HepG2 (cell line): ENCODE results near the gene LILRB5. TPM values are rescaled to one million over a fixed set of nuclear protein-coding genes. Genes with fewer than 3 reads are reported as not detected.

Source experiments
- ATAC-seq: fragments of 200-7000 bp; cut with Tn5 transposase; 3 replicates; pipeline ENCODE4 v1.9.1; 2020; ENCODE audit warnings: mild to moderate bottlenecking, moderate library complexity
- Bru-seq: library from RNA; stranded (reverse); fragments of 400-500 nt; gene quantifications from one replicate; lab custom pipeline; 2021; lab: Mats Ljungman, UMichigan
- BruChase-seq, 2 experiments: library from RNA; stranded (reverse); fragments of 400-500 nt; gene quantifications; one replicate each; lab custom pipeline; 2021; lab: Mats Ljungman, UMichigan
- BruUV-seq: library from RNA; stranded (reverse); fragments of 400-500 nt; replicated peaks from 2 replicates; lab custom pipeline; 2021; lab: Mats Ljungman, UMichigan
- CTCF ChIA-PET: fragments of 300-600 bp; formaldehyde crosslinking; extraction: SDS; loops from one replicate; lab custom pipeline; 2021; ENCODE audit warnings: low total read pairs, inconsistent platforms, low intra/inter-chr PET ratio; lab: Yijun Ruan, JAX
- POLR2A ChIA-PET: fragments of 350-600 bp; sonication (Branson Sonifier 250); formaldehyde crosslinking; loops from one replicate; lab custom pipeline; 2020; ENCODE audit warnings: antibody characterized with exemption, inconsistent platforms; lab: Yijun Ruan, JAX
- DNase-seq: peaks from one replicate; pipeline ENCODE4 v3.0.0-alpha.2; 2015; ENCODE audit warnings: low spot score
- FAIRE-seq: peaks from 3 replicates; lab custom pipeline; 2011; peaks lifted over from hg19 to GRCh38; lab: Jason Lieb, UNC
- H2AFZ ChIP-seq: one replicate; pipeline ENCODE4 v1.6.1; 2011; ENCODE audit warnings: low read length, inconsistent platforms
- H3K27ac ChIP-seq: fragments of 300-600 bp; 3 replicates; pipeline ENCODE4 v1.8.0; 2011; ENCODE audit warnings: mixed run types, mild to moderate bottlenecking, mixed read lengths, low read length, inconsistent platforms; ENCODE audit not compliant: insufficient read depth; ENCODE audit errors: extremely low read length
- H3K27me3 ChIP-seq, 2 experiments: fragments of 200-600 bp in 1 of 2; 2 replicates in 1 of 2; 3 replicates in 1 of 2; pipeline versions ENCODE4 v1.6.0 to v1.8.0; 2011; ENCODE audit warnings: low read length in 2 of 2, mild to moderate bottlenecking in 2 of 2, moderate library complexity in 2 of 2, inconsistent platforms in 1 of 2; ENCODE audit not compliant: insufficient read depth in 2 of 2, control insufficient read depth in 1 of 2
- H3K36me3 ChIP-seq, 2 experiments: fragments of 200-600 bp in 1 of 2; replicated peaks in 1 of 2; 2 replicates in 1 of 2; 3 replicates in 1 of 2; pipeline versions ENCODE4 v1.5.1 to v1.8.0; 2011; ENCODE audit warnings: low read length in 2 of 2, inconsistent platforms in 1 of 2; ENCODE audit not compliant: insufficient read depth in 2 of 2, control insufficient read depth in 1 of 2
- H3K4me1 ChIP-seq: 2 replicates; pipeline ENCODE4 v1.5.1; 2012; ENCODE audit warnings: low read length, inconsistent platforms; ENCODE audit not compliant: insufficient read depth
- H3K4me2 ChIP-seq: 2 replicates; pipeline ENCODE4 v1.6.0; 2011; ENCODE audit warnings: low read depth, low read length, inconsistent platforms
- H3K4me3 ChIP-seq, 3 experiments: fragments of 200-600 bp in 1 of 3; sonication (generic), shearing (Covaris generic) in 1 of 3; replicated peaks in 1 of 3; 2 replicates each; pipeline ENCODE4 v1.5.1; 2011 to 2016; ENCODE audit warnings: low read length in 3 of 3, inconsistent platforms in 2 of 3, low read depth in 2 of 3, mild to moderate bottlenecking in 2 of 3, control low read depth in 1 of 3, mixed read lengths in 1 of 3; ENCODE audit not compliant: insufficient read depth in 1 of 3
- H3K79me2 ChIP-seq: one replicate; pipeline ENCODE4 v1.6.1; 2011; ENCODE audit warnings: low read length, inconsistent platforms; ENCODE audit not compliant: insufficient read depth
- H3K9ac ChIP-seq: 2 replicates; pipeline ENCODE4 v1.6.0; 2011; ENCODE audit warnings: mild to moderate bottlenecking, low read depth, low read length, inconsistent platforms; ENCODE audit not compliant: insufficient read depth
- H3K9me3 ChIP-seq: 2 replicates; pipeline ENCODE4 v1.5.1; 2012; ENCODE audit warnings: mild to moderate bottlenecking, low read length
- H4K20me1 ChIP-seq: 2 replicates; pipeline ENCODE4 v1.6.0; 2011; ENCODE audit warnings: inconsistent platforms, mild to moderate bottlenecking, low read length, moderate library complexity; ENCODE audit not compliant: insufficient read depth
- AHR ChIP-seq: IDR thresholded peaks from 2 replicates; pipeline ENCODE4 v1.6.1; 2018; ENCODE audit warnings: missing genetic modification reagents, missing compliant biosample characterization
- ATF6 ChIP-seq: sonication (generic); formaldehyde crosslinking; conservative IDR thresholded peaks from 2 replicates; pipeline ENCODE4 v1.4.0; 2020; ENCODE audit warnings: missing genetic modification reagents
- PHB2 ChIP-seq: fragments of 450-650 bp; IDR thresholded peaks from 2 replicates; pipeline ENCODE4 v1.6.1; 2018; ENCODE audit not compliant: partially characterized antibody
- RERE ChIP-seq: IDR thresholded peaks from 2 replicates; pipeline ENCODE4 v1.6.1; 2016; ENCODE audit warnings: low read depth, missing genetic modification reagents, missing compliant biosample characterization
- SOX6 ChIP-seq, 2 experiments: fragments of 450-650 bp in 1 of 2; sonication (generic) in 1 of 2; formaldehyde crosslinking in 1 of 2; IDR thresholded peaks; 2 replicates each; pipeline versions ENCODE4 v1.4.0 to v1.6.1; 2017 to 2020; ENCODE audit warnings: antibody characterized with exemption in 1 of 2, mild to moderate bottlenecking in 1 of 2, missing genetic modification reagents in 1 of 2
- ZBTB33 ChIP-seq: sonication (generic); formaldehyde crosslinking; IDR thresholded peaks from 2 replicates; pipeline ENCODE4 v1.4.0; 2020; ENCODE audit warnings: missing genetic modification reagents
- ZNF101 ChIP-seq: sonication (generic); formaldehyde crosslinking; IDR thresholded peaks from 2 replicates; pipeline ENCODE4 v1.4.0; 2020; ENCODE audit warnings: mild to moderate bottlenecking, low read depth, missing genetic modification reagents, borderline replicate concordance
- ZNF264 ChIP-seq: sonication (generic); formaldehyde crosslinking; IDR thresholded peaks from 2 replicates; pipeline ENCODE4 v1.4.0; 2020; ENCODE audit warnings: missing genetic modification reagents
- ZNF564 ChIP-seq: sonication (generic); formaldehyde crosslinking; IDR thresholded peaks from 2 replicates; pipeline ENCODE4 v1.8.1; 2023; ENCODE audit warnings: mild to moderate bottlenecking, missing genetic modification reagents
- ZNF850 ChIP-seq: sonication (generic); formaldehyde crosslinking; conservative IDR thresholded peaks from 2 replicates; pipeline ENCODE4 v1.9.0; 2021; ENCODE audit warnings: mild to moderate bottlenecking, missing genetic modification reagents
- ZNF879 ChIP-seq: sonication (generic); formaldehyde crosslinking; IDR thresholded peaks from 2 replicates; pipeline ENCODE4 v1.8.1; 2023; ENCODE audit warnings: missing genetic modification reagents
- WGBS: methylation state at CpG from one replicate; pipeline ENCODE4 v1.1.6; 2017; ENCODE audit warnings: low lambda C conversion rate; 5-methylcytosine and 5-hydroxymethylcytosine counted together
- in situ Hi-C: cut with HindIII; loops from 2 replicates; pipeline ENCODE4 v1.10.0; 2017; ENCODE audit warnings: low pct_unique_long_range_greater_than_20kb; ENCODE audit not compliant: extremely low pct_ligation_motif_present
- intact Hi-C: fragments of 100-400 bp; cut with micrococcal nuclease; formaldehyde crosslinking; loops from one replicate; pipeline ENCODE4 v1.10.0; 2022; ENCODE audit not compliant: unreplicated experiment
- long read RNA-seq, 2 experiments: library from RNA in 1 of 2; library from polyadenylated mRNA in 1 of 2; stranded (forward) in 1 of 2; unstranded in 1 of 2; transcript quantifications; one replicate each; pipeline ENCODE4 v2.0.0, GENCODE V29; 2019 to 2022
- polyA minus RNA-seq, 3 experiments: library from RNA; depleted of rRNA, polyadenylated mRNA; stranded (reverse); fragments of >200 nt; gene quantifications; 2 replicates each; pipeline ENCODE4 v1.2.3, GENCODE V29; 2011; ENCODE audit warnings: low replicate concordance in 1 of 3
- polyA plus RNA-seq, 8 experiments: library from polyadenylated mRNA; depleted of rRNA in 3 of 8; stranded (reverse) in 7 of 8; unstranded in 1 of 8; fragments of >200 nt; fragmentation: Illumina TruSeq in 4 of 8; extraction: Trizol in 4 of 8; gene quantifications; 2 replicates each; pipeline versions ENCODE4 v1.2.1 to v1.2.3, GENCODE V29; 2011 to 2016; ENCODE audit warnings: low read depth in 4 of 8, missing spikeins in 1 of 8, mixed read lengths in 1 of 8; ENCODE audit not compliant: insufficient read depth in 1 of 8
- total RNA-seq, 5 experiments: library from RNA; depleted of rRNA; stranded (reverse); fragments of >200 nt; fragmentation: Illumina TruSeq; extraction: Trizol; gene quantifications; 2 replicates each; pipeline ENCODE4 v1.2.3, GENCODE V29; 2016; ENCODE audit warnings: low read depth in 1 of 5

Gene LILRB5
- total RNA-seq (2016; rRNA removed; fragmentation: Illumina TruSeq; extraction: Trizol) (not detected in 2 replicates), polyA plus RNA-seq (2011; rRNA removed) (not detected in 2 replicates), polyA minus RNA-seq (2011; rRNA and poly(A)+ RNA removed; ENCODE audit: low replicate concordance) (not detected in 2 replicates), Bru-seq, nascent RNA (not detected), BruChase-seq, experiment 1, labeled RNA remaining after a 6-hour chase (not detected), BruChase-seq, experiment 2, labeled RNA remaining after a 2-hour chase (not detected)
- not detected in 2 replicates for total RNA-seq (2016; cell fraction: cytosol; rRNA removed; fragmentation: Illumina TruSeq; extraction: Trizol; ENCODE audit: low read depth)
- not detected in 2 replicates for total RNA-seq (2016; cell fraction: insoluble cytoplasmic fraction; rRNA removed; fragmentation: Illumina TruSeq; extraction: Trizol)
- total RNA-seq (2016; cell fraction: membrane; rRNA removed; fragmentation: Illumina TruSeq; extraction: Trizol): not detected in 2 replicates
- not detected in 2 replicates for total RNA-seq (2016; cell fraction: nucleus; rRNA removed; fragmentation: Illumina TruSeq; extraction: Trizol)
- not detected in 2 replicates for polyA plus RNA-seq (2011; cell fraction: cytosol; rRNA removed)
- not detected in 2 replicates for polyA plus RNA-seq (2011; cell fraction: nucleus; rRNA removed)
- polyA plus RNA-seq (2012): not detected in 2 replicates
- polyA plus RNA-seq (2016; cell fraction: cytosol; fragmentation: Illumina TruSeq; extraction: Trizol; ENCODE audit: low read depth): not detected in 2 replicates
- not detected in 2 replicates for polyA plus RNA-seq (2016; cell fraction: insoluble cytoplasmic fraction; fragmentation: Illumina TruSeq; extraction: Trizol; ENCODE audit: low read depth)
- polyA plus RNA-seq (2016; cell fraction: membrane; fragmentation: Illumina TruSeq; extraction: Trizol; ENCODE audit: low read depth): not detected in 2 replicates
- not detected in 2 replicates for polyA plus RNA-seq (2016; cell fraction: nucleus; fragmentation: Illumina TruSeq; extraction: Trizol; ENCODE audit: insufficient read depth, low read depth)
- polyA minus RNA-seq (2011; cell fraction: cytosol; rRNA and poly(A)+ RNA removed): not detected in 2 replicates
- polyA minus RNA-seq (2011; cell fraction: nucleus; rRNA and poly(A)+ RNA removed): not detected in 2 replicates
- long read RNA-seq, experiment 1: 0 reads
- long read RNA-seq, experiment 2: 0 reads

GRCh38 chr19:54257116-54257480 lies at the start of gene LILRB5:
Gene LILRB5, minus strand, starts transcription at chr19:54257273. Its CDS starts 80 bp downstream, at chr19:54257193.
- H3K79me2 ChIP-seq: no peaks in the 10 kb centered on the region
- CTCF ChIA-PET: no interaction called here
- ATAC-seq: no peak
- no peaks in the 10 kb centered on the region for H3K9me3 ChIP-seq
- H3K36me3 ChIP-seq: no peaks in the 10 kb centered on the region
- H4K20me1 ChIP-seq: no peaks in the 10 kb centered on the region
- intact Hi-C loops (no loop called here), in situ Hi-C loops (no loop called here)
- H3K4me2 ChIP-seq: no peak within 1 kb of the TSS
- no peak within 1 kb of the TSS for H3K9ac ChIP-seq
- POLR2A ChIA-PET: interaction anchor here (1.0 kb wide), 1 partner anchor 56 kb away, joined by 3 read pairs; the partner anchor contains the start of gene RPS9
- BruUV-seq: no TSS peak
- H3K4me1 ChIP-seq: no peaks in the 10 kb centered on the region
- H3K27ac ChIP-seq: no peak within 1 kb of the TSS
- peaks cover 9 to 69% of the 10 kb centered on the region in 2 experiments; a peak in 4 of 5 replicates for H3K27me3 ChIP-seq
- H3K4me3 ChIP-seq: no peak within 1 kb of the TSS
- no peak for FAIRE-seq
- DNase-seq: no peak
- no peak within 1 kb of the TSS for H2AFZ ChIP-seq
- WGBS: 57% methylated on average over 1 of the region's 9 CpGs
- TF ChIP-seq ZNF564 (CRISPR knock-in tag): no peak
- TF ChIP-seq ATF6: no peak
- no peak for TF ChIP-seq ZNF879
- no peak for TF ChIP-seq PHB2
- no peak for TF ChIP-seq AHR (CRISPR knock-in tag)
- TF ChIP-seq ZNF850 (CRISPR knock-in tag): no peak
- TF ChIP-seq SOX6 (IDR thresholded peaks at IDR 0.05): no peak
- no peak for TF ChIP-seq SOX6 (CRISPR knock-in tag; IDR thresholded peaks at IDR 0.05)
- TF ChIP-seq RERE (CRISPR knock-in tag): no peak
- no peak for TF ChIP-seq ZNF101 (CRISPR knock-in tag)
- TF ChIP-seq ZNF264 (CRISPR knock-in tag): no peak
- no peak for TF ChIP-seq ZBTB33 (CRISPR knock-in tag)
